PC-3 (cell line): ENCODE data around the gene DNAJC5. TPM values are rescaled to one million over a fixed set of nuclear protein-coding genes. Genes with fewer than 3 reads are reported as not detected.

ENCODE experiments used
- ATAC-seq: fragments of 200-7000 bp; cut with Tn5 transposase; 2 replicates; pipeline ENCODE4 v1.9.1; 2020; ENCODE audit warnings: mild to moderate bottlenecking, moderate library complexity
- BruUV-seq: library from RNA; stranded (reverse); fragments of 400-500 nt; replicated peaks from 2 replicates; lab custom pipeline; 2021; lab: Mats Ljungman, UMichigan
- CTCF ChIA-PET: fragments of 300-600 bp; sonication (Branson Sonifier 250); formaldehyde crosslinking; loops from one replicate; lab custom pipeline; 2022; ENCODE audit warnings: antibody characterized with exemption; lab: Charles Lee
- POLR2A ChIA-PET: fragments of 300-600 bp; sonication (Branson Sonifier 250); formaldehyde crosslinking; loops from one replicate; lab custom pipeline; 2022; ENCODE audit warnings: antibody characterized with exemption; ENCODE audit not compliant: unreplicated experiment; lab: Charles Lee
- DNase-seq: peaks from one replicate; pipeline ENCODE4 v3.0.0-alpha.2; 2015
- H2AFZ ChIP-seq: fragments of 300-600 bp; sonication (generic); 2 replicates; pipeline ENCODE4 v1.6.0; 2016; ENCODE audit warnings: antibody characterized with exemption, low read length
- H3F3A ChIP-seq: fragments of 300-600 bp; sonication (generic); one replicate; pipeline ENCODE4 v1.6.0; 2017; ENCODE audit warnings: antibody characterized with exemption, low read length, control low read depth, mild to moderate bottlenecking; ENCODE audit not compliant: unreplicated experiment
- H3K27ac ChIP-seq: fragments of 300-600 bp; sonication (generic); 2 replicates; pipeline ENCODE4 v1.5.1; 2016; ENCODE audit warnings: mild to moderate bottlenecking, low read length
- H3K27me3 ChIP-seq: fragments of 300-600 bp; sonication (generic); 2 replicates; pipeline ENCODE4 v1.6.1; 2016; ENCODE audit warnings: low read length, mixed read lengths
- H3K36me3 ChIP-seq: fragments of 300-600 bp; sonication (generic); 2 replicates; pipeline ENCODE4 v1.6.1; 2016; ENCODE audit warnings: low read depth, mixed run types, low read length, mixed read lengths
- H3K4me1 ChIP-seq: fragments of 300-600 bp; sonication (generic); 2 replicates; pipeline ENCODE4 v1.5.1; 2016; ENCODE audit warnings: low read length; ENCODE audit not compliant: insufficient read depth
- H3K4me2 ChIP-seq: fragments of 300-600 bp; sonication (generic); 2 replicates; pipeline ENCODE4 v1.6.0; 2016; ENCODE audit warnings: low read length
- H3K4me3 ChIP-seq: fragments of 300-600 bp; sonication (generic); 2 replicates; pipeline ENCODE4 v1.5.1; 2016; ENCODE audit warnings: mild to moderate bottlenecking, low read length, mixed read lengths
- H3K79me2 ChIP-seq: fragments of 300-600 bp; sonication (generic); 2 replicates; pipeline ENCODE4 v1.6.1; 2017; ENCODE audit warnings: low read length, mixed read lengths
- H3K9ac ChIP-seq: fragments of 300-600 bp; sonication (generic); 2 replicates; pipeline ENCODE4 v1.6.0; 2016; ENCODE audit warnings: mild to moderate bottlenecking, low read length
- H3K9me2 ChIP-seq: fragments of 300-600 bp; sonication (generic); replicated peaks from 2 replicates; pipeline ENCODE4 v1.6.1; 2016; ENCODE audit warnings: mixed run types, low read length, mixed read lengths
- H3K9me3 ChIP-seq: fragments of 300-600 bp; sonication (generic); 2 replicates; pipeline ENCODE4 v1.6.1; 2016; ENCODE audit warnings: low read length, mixed read lengths
- H4K20me1 ChIP-seq: fragments of 300-600 bp; sonication (generic); 2 replicates; pipeline ENCODE4 v1.6.1; 2016; ENCODE audit warnings: low read length, mixed read lengths
- CTCF ChIP-seq: fragments of 300-600 bp; sonication (generic); conservative IDR thresholded peaks from 2 replicates; pipeline ENCODE4 v1.5.1; 2017; ENCODE audit warnings: antibody characterized with exemption, low read depth, mild to moderate bottlenecking, low read length
- EZH2 ChIP-seq: fragments of 300-600 bp; sonication (generic); IDR thresholded peaks from one replicate; pipeline ENCODE4 v1.6.1; 2017; ENCODE audit warnings: antibody characterized with exemption, mild to moderate bottlenecking, low read length; ENCODE audit not compliant: unreplicated experiment
- EZH2phosphoT487 ChIP-seq: fragments of 300-600 bp; sonication (generic); IDR thresholded peaks from 2 replicates; pipeline ENCODE4 v1.6.1; 2018; ENCODE audit warnings: mild to moderate bottlenecking, antibody characterized with exemption, low read length, borderline replicate concordance
- intact Hi-C: fragments of 100-400 bp; cut with micrococcal nuclease; formaldehyde crosslinking; loops from 2 replicates; pipeline ENCODE4 v1.9.0; 2023
- total RNA-seq: library from RNA; depleted of rRNA; stranded (reverse); fragments of >200 nt; gene quantifications from 2 replicates; pipeline ENCODE4 v1.2.3, GENCODE V29; 2014

DNAJC5 gene
- total RNA-seq, 1 experiment from 2014 or later, result 73.7 TPM

GRCh38 chr20:63855363-63856097 lies 39.4 kb upstream of the DNAJC5 start:
- H3K27me3 ChIP-seq, result peaks cover 20% of the 10 kb centered on the region
- no peaks in the 10 kb centered on the region for H4K20me1 ChIP-seq
- H3K9ac ChIP-seq, result no peak overlapping the region
- no peak overlapping the region for H3K4me3 ChIP-seq
- H3K4me2 ChIP-seq, result no peak overlapping the region
- H3K9me3 ChIP-seq, result no peaks in the 10 kb centered on the region
- BruUV-seq, result no TSS peak
- no peak overlapping the region for H3K27ac ChIP-seq
- H3K36me3 ChIP-seq, result no peaks in the 10 kb centered on the region
- no peaks in the 10 kb centered on the region for H3K4me1 ChIP-seq
- no peaks in the 10 kb centered on the region for H3K79me2 ChIP-seq
- ATAC-seq, result no peak
- no peak overlapping the region for H2AFZ ChIP-seq
- H3F3A ChIP-seq, result peaks cover 3% of the 10 kb centered on the region
- ChIA-PET CTCF (no interaction called here), POLR2A (interaction anchor here (0.7 kb wide), 1 partner anchor 51 kb away, joined by 3 read pairs; no protein-coding TSS in a partner anchor)
- intact Hi-C loops, result no loop called here
- TF ChIP-seq EZH2phosphoT487 (no peak), CTCF (no peak), EZH2 (no peak)
- H3K9me2 ChIP-seq, result no peaks in the 10 kb centered on the region
- DNase-seq, result no peak

GRCh38 chr20:63856098-63856511 lies 38.8 kb upstream of the DNAJC5 start:
- Histone ChIP-seq H3K27me3 (peaks cover 20% of the 10 kb centered on the region), H3K9me2 (no peaks in the 10 kb centered on the region), H4K20me1 (no peaks in the 10 kb centered on the region), H3K4me3 (no peak overlapping the region), H3K27ac (no peak overlapping the region), H3K9me3 (no peaks in the 10 kb centered on the region), H3K36me3 (no peaks in the 10 kb centered on the region; the same call in 1 of the 2 replicates), H3K9ac (no peak overlapping the region), H2AFZ (no peak overlapping the region), H3K4me2 (no peak overlapping the region), H3F3A (peaks cover 3% of the 10 kb centered on the region), H3K79me2 (no peaks in the 10 kb centered on the region), H3K4me1 (no peaks in the 10 kb centered on the region)
- DNase-seq (no peak), ATAC-seq (peak; percentile 6; the same call in 1 of the 2 replicates)
- TF ChIP-seq CTCF (no peak), EZH2phosphoT487 (no peak), EZH2 (no peak)
- BruUV-seq, result no TSS peak
- ChIA-PET CTCF (no interaction called here), POLR2A (interaction anchor here (0.7 kb wide), 1 partner anchor 83 kb away, joined by 5 read pairs; no protein-coding TSS in a partner anchor)
- intact Hi-C loops, result no loop called here

- TF ChIP-seq CTCF (no peak), EZH2 (no peak)
- no TSS peak for BruUV-seq
- H4K20me1 ChIP-seq, result no peaks in the 10 kb centered on the region
- H3K27ac ChIP-seq, result no peak overlapping the region
- no peaks in the 10 kb centered on the region for H3K79me2 ChIP-seq
- no peaks in the 10 kb centered on the region for H3K4me1 ChIP-seq
- ATAC-seq (no peak), DNase-seq (no peak)
- H3F3A ChIP-seq, result peaks cover 3% of the 10 kb centered on the region
- H3K9me3 ChIP-seq, result no peaks in the 10 kb centered on the region
- intact Hi-C loops, result no loop called here
- ChIA-PET CTCF (no interaction called here), POLR2A (interaction anchor here (0.6 kb wide), 1 partner anchor 48 kb away, joined by 4 read pairs; no protein-coding TSS in a partner anchor)
- H3K36me3 ChIP-seq, result peaks cover 6% of the 10 kb centered on the region; the same call in 1 of the 2 replicates
- no peak overlapping the region for H3K9ac ChIP-seq
- H3K4me3 ChIP-seq, result no peak overlapping the region
- peaks cover 20% of the 10 kb centered on the region for H3K27me3 ChIP-seq
- H2AFZ ChIP-seq, result no peak overlapping the region
- H3K9me2 ChIP-seq, result no peaks in the 10 kb centered on the region
- no peak overlapping the region for H3K4me2 ChIP-seq
These were observed 37.0 kb upstream of the DNAJC5 start for GRCh38 chr20:63857764-63858392.
